DOHH2 (cell line): ENCODE measurements around the gene MAPK11.
A peak's percentile ranks its signal among the peaks of the same experiment; 100 is the strongest.

ENCODE experiments used
- H3F3A ChIP-seq: fragments of 200-600 bp; sonication (generic), shearing (Covaris generic); 2 replicates; pipeline ENCODE4 v1.6.0; 2016; ENCODE audit warnings: antibody characterized with exemption, mild to moderate bottlenecking; ENCODE audit not compliant: control insufficient read depth, insufficient read depth
- H3K27ac ChIP-seq: fragments of 200-600 bp; sonication (generic); 2 replicates; pipeline ENCODE4 v1.5.1; 2014; ENCODE audit warnings: low read depth, mild to moderate bottlenecking, low read length, moderate library complexity
- H3K27me3 ChIP-seq: fragments of 200-600 bp; sonication (generic); 2 replicates; pipeline ENCODE4 v1.6.1; 2014; ENCODE audit warnings: mild to moderate bottlenecking, low read length, mixed read lengths; ENCODE audit not compliant: control insufficient read depth
- H3K36me3 ChIP-seq: fragments of 200-600 bp; sonication (generic); 2 replicates; pipeline ENCODE4 v1.6.1; 2014; ENCODE audit warnings: mild to moderate bottlenecking, low read length, moderate library complexity, mixed read lengths; ENCODE audit not compliant: control insufficient read depth
- H3K4me1 ChIP-seq: fragments of 200-600 bp; sonication (generic); 2 replicates; pipeline ENCODE4 v1.6.1; 2014; ENCODE audit warnings: mild to moderate bottlenecking, low read length, mixed read lengths; ENCODE audit not compliant: control insufficient read depth
- H3K4me2 ChIP-seq: fragments of 200-600 bp; sonication (generic); 2 replicates; pipeline ENCODE4 v1.6.0; 2014; ENCODE audit warnings: mild to moderate bottlenecking, low read length, moderate library complexity
- H3K4me3 ChIP-seq: fragments of 200-600 bp; sonication (generic); 2 replicates; pipeline ENCODE4 v1.5.1; 2014; ENCODE audit warnings: mild to moderate bottlenecking, low read length, mixed read lengths
- H3K79me2 ChIP-seq: fragments of 200-600 bp; sonication (generic); 2 replicates; pipeline ENCODE4 v1.6.1; 2014; ENCODE audit warnings: mild to moderate bottlenecking, low read length, mixed read lengths; ENCODE audit not compliant: control insufficient read depth
- H3K9me2 ChIP-seq: fragments of 200-600 bp; sonication (generic); replicated peaks from 2 replicates; pipeline ENCODE4 v1.6.1; 2014; ENCODE audit warnings: mild to moderate bottlenecking, low read length, mixed read lengths; ENCODE audit not compliant: control insufficient read depth
- H3K9me3 ChIP-seq: fragments of 200-600 bp; sonication (generic); 2 replicates; pipeline ENCODE4 v1.6.1; 2014; ENCODE audit warnings: antibody characterized with exemption, low read length, mixed read lengths; ENCODE audit not compliant: control insufficient read depth, insufficient read depth
- H4K20me1 ChIP-seq: fragments of 200-600 bp; sonication (generic); 2 replicates; pipeline ENCODE4 v1.6.0; 2014; ENCODE audit warnings: low read depth, mild to moderate bottlenecking, antibody characterized with exemption, low read length, moderate library complexity; ENCODE audit not compliant: control insufficient read depth, insufficient read depth
- CTCF ChIP-seq: fragments of 200-600 bp; sonication (generic); IDR thresholded peaks from one replicate; pipeline ENCODE4 v1.5.1; 2014; ENCODE audit warnings: antibody characterized with exemption, mild to moderate bottlenecking, low read depth, low read length; ENCODE audit not compliant: poor library complexity, severe bottlenecking
- EZH2phosphoT487 ChIP-seq: fragments of 200-600 bp; sonication (generic); IDR thresholded peaks from 2 replicates; pipeline ENCODE4 v1.6.1; 2017; ENCODE audit warnings: borderline replicate concordance, mild to moderate bottlenecking, antibody characterized with exemption, low read length, moderate library complexity, mixed read lengths

MAPK11 gene

GRCh38 chr22:50316114-50317065 lies 46.2 kb upstream of the MAPK11 start:
- H3K79me2 ChIP-seq: peaks cover 10% of the 10 kb centered on the region
- H3F3A ChIP-seq: peaks cover 10% of the 10 kb centered on the region
- H4K20me1 ChIP-seq: no peaks in the 10 kb centered on the region
- TF ChIP-seq EZH2phosphoT487: no peak
- no peak for TF ChIP-seq CTCF
- no peaks in the 10 kb centered on the region for H3K9me3 ChIP-seq
- H3K4me3 ChIP-seq: no peak overlapping the region
- H3K36me3 ChIP-seq: no peaks in the 10 kb centered on the region
- no peak overlapping the region for H3K27ac ChIP-seq
- peaks cover 84% of the 10 kb centered on the region for H3K4me1 ChIP-seq
- H3K9me2 ChIP-seq: no peaks in the 10 kb centered on the region
- H3K27me3 ChIP-seq: no peaks in the 10 kb centered on the region
- peak overlapping the region; percentile 97; the same call in 1 of the 2 replicates for H3K4me2 ChIP-seq

- TF ChIP-seq EZH2phosphoT487 (no peak), CTCF (no peak)
- peak overlapping the region; percentile 89 for H3K27ac ChIP-seq
- no peaks in the 10 kb centered on the region for H4K20me1 ChIP-seq
- peaks cover 10% of the 10 kb centered on the region for H3K79me2 ChIP-seq
- H3K9me3 ChIP-seq: no peaks in the 10 kb centered on the region
- no peaks in the 10 kb centered on the region for H3K27me3 ChIP-seq
- peaks cover 10% of the 10 kb centered on the region for H3F3A ChIP-seq
- no peaks in the 10 kb centered on the region for H3K36me3 ChIP-seq
- H3K9me2 ChIP-seq: no peaks in the 10 kb centered on the region
- H3K4me1 ChIP-seq: peaks cover 89% of the 10 kb centered on the region
- peak overlapping the region; percentile 97 for H3K4me2 ChIP-seq
- peak overlapping the region; percentile 92 for H3K4me3 ChIP-seq
Measured at GRCh38 chr22:50315289-50316113, 45.3 kb upstream of the MAPK11 start.

GRCh38 chr22:50314455-50315288 lies 44.5 kb upstream of the MAPK11 start:
- no peaks in the 10 kb centered on the region for H3K27me3 ChIP-seq
- H3K9me3 ChIP-seq: no peaks in the 10 kb centered on the region
- H3K27ac ChIP-seq: peak overlapping the region; percentile 89
- peak overlapping the region; percentile 97 for H3K4me2 ChIP-seq
- H3F3A ChIP-seq: peaks cover 17% of the 10 kb centered on the region
- H3K79me2 ChIP-seq: peaks cover 10% of the 10 kb centered on the region
- TF ChIP-seq CTCF (no peak), EZH2phosphoT487 (no peak)
- H3K36me3 ChIP-seq: no peaks in the 10 kb centered on the region
- peak overlapping the region; percentile 92 for H3K4me3 ChIP-seq
- no peaks in the 10 kb centered on the region for H4K20me1 ChIP-seq
- H3K4me1 ChIP-seq: peaks cover 85% of the 10 kb centered on the region
- no peaks in the 10 kb centered on the region for H3K9me2 ChIP-seq
